ELR (cell line): Measurements from ENCODE around the gene ARHGAP40.
"Not testable (repeated sequence)": the region's sequence is repeated elsewhere in the genome, so short reads cannot be mapped to it uniquely, and the experiment has no call there.

ENCODE experiments used
- DNase-seq: peaks from one replicate; pipeline ENCODE4 v3.0.0-alpha.2; 2015; ENCODE audit warnings: low read depth

Gene ARHGAP40

GRCh38 chr20:38588303-38588702 is 13.3 kb upstream of the ARHGAP40 start:
- no peak for DNase-seq

DNA sequence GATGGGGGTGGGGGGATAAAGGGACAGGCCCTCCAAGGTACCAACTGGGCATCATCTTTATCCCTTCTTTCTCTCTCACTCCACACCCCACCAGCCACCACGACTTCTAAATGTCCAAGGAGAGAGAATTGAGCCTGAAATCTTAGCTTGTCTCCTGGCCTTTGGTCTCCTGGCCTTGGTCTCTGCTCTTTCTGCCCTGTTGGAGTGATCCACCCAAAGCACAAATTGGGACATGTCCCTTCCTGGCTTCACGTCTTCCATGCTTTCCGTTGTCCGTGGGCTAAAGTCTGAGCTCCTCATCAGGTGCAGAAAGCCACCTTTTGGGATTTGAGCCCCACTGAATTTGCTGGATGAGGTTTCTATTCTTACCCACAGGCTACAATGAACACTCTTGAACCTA is 12.3 kb upstream of the ARHGAP40 start:
- no peak for DNase-seq

DNA sequence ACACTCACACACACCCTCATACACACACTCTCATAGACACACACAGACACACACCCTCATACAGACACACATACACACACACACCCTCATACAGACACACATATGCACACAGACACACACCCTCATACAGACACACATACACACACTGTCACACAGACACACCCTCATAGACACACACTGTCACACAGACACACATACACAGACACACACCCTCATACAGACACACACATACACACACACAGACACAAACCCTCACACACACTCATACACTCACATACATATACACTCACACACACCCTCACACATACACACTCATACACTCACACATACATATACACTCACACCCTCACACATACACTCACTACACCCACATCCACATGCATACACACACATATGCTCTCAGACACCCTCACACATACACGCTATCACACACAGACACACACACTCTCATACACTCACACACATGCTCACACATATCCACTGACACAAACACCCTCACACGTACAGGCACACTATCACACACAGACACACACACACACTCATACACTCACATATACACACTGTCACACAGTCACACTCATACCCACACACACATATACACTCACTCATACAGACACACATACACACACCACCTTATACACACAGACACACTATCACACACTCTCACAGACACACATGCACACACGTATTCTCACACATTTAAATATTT is 11.5 kb upstream of the ARHGAP40 start:
- no peak for DNase-seq

- no peak for DNase-seq
Measured at GRCh38 chr20:38590676-38591473, 10.7 kb upstream of the ARHGAP40 start.

GRCh38 chr20:38591474-38592410 is 9.9 kb upstream of the ARHGAP40 start:
- DNase-seq = no peak

DNA sequence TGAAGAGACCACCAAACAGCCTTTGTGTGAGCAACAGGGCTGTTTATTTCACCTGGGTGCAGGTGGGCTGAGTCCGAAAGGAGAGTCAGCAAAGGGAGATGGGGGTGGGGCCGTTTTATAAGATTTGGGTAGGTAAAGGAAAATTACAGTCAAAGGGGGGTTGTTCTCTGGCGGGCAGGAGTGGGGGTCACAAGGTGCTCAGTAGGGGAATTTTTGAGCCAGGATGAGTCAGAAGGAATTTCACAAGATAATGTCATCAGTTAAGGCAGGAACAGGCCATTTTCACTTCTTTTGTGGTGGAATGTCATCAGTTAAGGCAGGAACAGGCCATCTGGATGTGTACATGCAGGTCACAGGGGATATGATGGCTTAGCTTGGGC is 9.2 kb upstream of the ARHGAP40 start:
- peak; percentile 53 for DNase-seq

- not testable (repeated sequence) for DNase-seq
Measured at GRCh38 chr20:38594281-38594680, 7.3 kb upstream of the ARHGAP40 start.

- not testable (repeated sequence) for DNase-seq
Measured at GRCh38 chr20:38595886-38596285, 5.7 kb upstream of the ARHGAP40 start.

- DNase-seq = peak; percentile 22
Measured at GRCh38 chr20:38599410-38599882, 2.2 kb upstream of the ARHGAP40 start.

GRCh38 chr20:38600057-38600456 is 1.6 kb upstream of the ARHGAP40 start:
- no peak for DNase-seq

- DNase-seq = peak; percentile 49
Measured at GRCh38 chr20:38602185-38602581, 574 bp downstream of the ARHGAP40 start.

GRCh38 chr20:38603286-38603685 is 1.7 kb downstream of the ARHGAP40 start:
- DNase-seq = no peak

DNA sequence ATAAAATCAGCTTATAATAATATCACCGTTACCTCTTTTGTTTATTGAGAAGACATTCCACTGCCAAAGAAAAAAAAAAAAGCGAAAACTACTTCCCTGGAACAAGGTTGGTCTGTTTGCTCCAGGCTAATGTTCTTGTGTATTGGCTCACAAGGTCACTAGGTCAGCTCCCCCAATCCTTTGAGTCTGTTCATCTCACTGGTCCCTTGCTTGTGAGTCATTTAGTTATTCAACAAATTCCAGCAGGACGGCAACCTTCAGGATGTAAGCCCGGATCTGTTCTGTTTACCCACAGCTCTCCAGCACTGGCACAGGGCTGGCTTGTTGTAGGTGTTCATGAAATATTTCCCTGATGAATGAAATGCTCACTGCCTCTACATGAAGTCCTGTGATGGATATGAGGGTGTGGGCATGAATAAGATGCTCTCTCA is 3.3 kb downstream of the ARHGAP40 start:
- DNase-seq = peak; percentile 96

DNA sequence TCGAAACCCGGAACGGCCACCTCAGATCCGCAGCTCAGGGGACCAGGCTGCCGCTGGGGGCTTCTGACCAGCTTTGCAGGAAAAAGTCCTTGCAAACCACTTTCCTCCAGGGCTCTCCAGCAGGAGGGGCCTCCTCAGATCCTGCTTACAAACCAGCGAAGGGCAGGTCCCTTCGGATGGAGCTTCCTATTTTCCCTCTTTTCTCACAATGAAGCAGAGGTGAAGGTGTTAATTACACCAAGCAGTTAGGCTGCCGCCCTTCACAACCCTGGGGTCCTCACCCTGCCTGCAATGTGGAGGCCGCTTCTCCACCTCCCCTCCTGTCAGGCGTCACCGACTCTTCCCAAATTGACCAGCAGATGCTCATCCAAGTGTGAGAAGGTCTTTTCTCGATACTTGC is 5.7 kb downstream of the ARHGAP40 start:
- DNase-seq = no peak

- no peak for DNase-seq
Measured at GRCh38 chr20:38608188-38608587, 6.6 kb downstream of the ARHGAP40 start.

DNA sequence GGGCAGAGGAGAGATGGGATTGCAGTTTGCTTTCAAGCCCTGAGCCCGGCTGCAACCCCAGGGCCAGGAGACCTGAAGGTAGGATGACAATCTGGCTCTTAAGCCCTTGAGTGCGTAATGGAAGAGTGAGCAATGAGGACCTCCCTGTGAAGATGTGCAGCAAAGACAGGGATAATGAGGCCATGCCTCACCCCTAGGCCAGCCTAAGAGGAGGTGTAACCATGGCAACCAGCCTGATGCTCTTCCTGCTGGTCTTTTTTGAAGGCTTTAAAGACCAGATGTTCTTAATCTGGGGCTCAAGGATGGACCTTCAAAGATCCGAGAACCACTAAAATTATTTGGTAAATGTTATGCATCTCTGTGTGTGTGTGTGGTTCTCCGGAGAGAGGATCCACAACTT is 8.2 kb downstream of the ARHGAP40 start:
- DNase-seq = peak; percentile 25

DNA sequence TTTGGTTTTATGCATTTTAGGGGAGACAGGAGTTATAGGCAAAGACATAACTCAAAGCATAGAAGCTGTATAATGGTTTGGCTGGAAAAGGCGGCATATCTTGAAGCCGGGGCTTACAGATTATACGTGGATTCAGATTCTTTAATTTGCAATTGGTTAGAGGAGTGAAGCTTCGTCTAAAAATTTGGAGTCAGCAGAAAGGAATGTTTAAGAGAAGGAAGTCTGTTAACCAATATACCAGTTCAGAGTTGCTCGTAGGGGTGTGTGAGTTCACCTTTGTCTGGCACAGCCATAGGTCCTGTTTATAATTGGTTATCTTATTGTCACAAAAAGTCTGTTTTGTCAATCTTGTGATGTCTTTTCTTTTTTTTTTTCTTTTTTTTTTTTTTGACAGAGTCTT is 8.9 kb downstream of the ARHGAP40 start:
- peak; percentile 79 for DNase-seq

GRCh38 chr20:38612751-38613515 is 11.3 kb downstream of the ARHGAP40 start:
- no peak for DNase-seq

GRCh38 chr20:38615283-38615682 is 13.7 kb downstream of the ARHGAP40 start:
- DNase-seq = no peak

GRCh38 chr20:38616457-38616856 is 14.8 kb downstream of the ARHGAP40 start:
- DNase-seq = no peak
